NT2/D1 (cell line): ENCODE data around the gene NOL4L.

Source experiments
- DNase-seq: peaks from one replicate; pipeline ENCODE4 v3.0.0-alpha.2; 2011; ENCODE audit warnings: low read depth, low spot score
- H3K27me3 ChIP-seq: 2 replicates; pipeline ENCODE4 v1.6.0; 2011; ENCODE audit warnings: mild to moderate bottlenecking; ENCODE audit not compliant: insufficient read length, insufficient read depth
- H3K36me3 ChIP-seq: 2 replicates; pipeline ENCODE4 v1.6.1; 2011; ENCODE audit warnings: mild to moderate bottlenecking, low read length, mixed read lengths; ENCODE audit not compliant: insufficient read depth, insufficient read length
- H3K4me1 ChIP-seq: 2 replicates; pipeline ENCODE4 v1.5.1; 2011; ENCODE audit not compliant: insufficient read depth, insufficient read length
- H3K4me3 ChIP-seq: 2 replicates; pipeline ENCODE4 v1.5.1; 2011; ENCODE audit warnings: low read depth; ENCODE audit not compliant: insufficient read length
- H3K9ac ChIP-seq: 2 replicates; pipeline ENCODE4 v1.6.0; 2011; ENCODE audit warnings: low read depth; ENCODE audit not compliant: insufficient read length
- H3K9me3 ChIP-seq: 2 replicates; pipeline ENCODE4 v1.5.1; 2011; ENCODE audit warnings: mild to moderate bottlenecking, low read length; ENCODE audit not compliant: insufficient read depth
- SUZ12 ChIP-seq: IDR thresholded peaks from 2 replicates; pipeline ENCODE4 v1.6.1; 2011; ENCODE audit not compliant: insufficient read length, insufficient read depth; ENCODE audit errors: extremely low read depth
- YY1 ChIP-seq: IDR thresholded peaks from 2 replicates; pipeline ENCODE4 v1.6.1; 2011; ENCODE audit not compliant: insufficient read length, insufficient read depth
- ZNF274 ChIP-seq: IDR thresholded peaks from 2 replicates; pipeline ENCODE4 v1.6.1; 2011; ENCODE audit warnings: mild to moderate bottlenecking, low read depth, low read length

NOL4L gene

GRCh38 chr20:32577657-32578056, 7.5 kb downstream of the NOL4L start:
- Histone ChIP-seq H3K36me3 (no peaks in the 10 kb centered on the region), H3K4me1 (peaks cover 24% of the 10 kb centered on the region), H3K27me3 (no peaks in the 10 kb centered on the region), H3K9me3 (no peaks in the 10 kb centered on the region), H3K9ac (no peak overlapping the region), H3K4me3 (no peak overlapping the region)
- no peak for DNase-seq
- TF ChIP-seq YY1 (no peak), ZNF274 (no peak), SUZ12 (no peak)

DNA sequence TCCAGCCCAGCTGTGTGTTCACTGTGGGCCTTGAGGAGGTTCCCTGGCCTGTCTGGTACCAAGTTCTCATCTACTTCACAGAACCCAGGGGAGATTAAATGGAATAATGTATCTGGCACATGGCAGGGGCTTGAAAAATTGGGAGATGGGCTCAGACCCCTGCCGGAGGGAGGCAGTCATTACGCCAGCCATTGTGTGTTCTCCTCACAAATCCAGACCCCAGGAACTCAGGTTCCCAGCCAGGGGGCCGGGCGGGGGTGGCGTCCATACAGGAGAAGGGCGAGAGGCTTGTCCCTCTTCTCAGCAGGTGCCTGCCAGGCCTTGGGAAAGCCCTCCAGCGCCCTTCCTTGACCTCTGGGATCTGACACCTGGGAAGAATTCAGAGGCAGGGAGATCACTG, 8.1 kb downstream of the NOL4L start:
- Histone ChIP-seq H3K9ac (no peak overlapping the region), H3K9me3 (no peaks in the 10 kb centered on the region), H3K4me1 (peaks cover 24% of the 10 kb centered on the region), H3K4me3 (no peak overlapping the region), H3K36me3 (no peaks in the 10 kb centered on the region), H3K27me3 (no peaks in the 10 kb centered on the region)
- DNase-seq, result no peak
- no peak for TF ChIP-seq SUZ12
- no peak for TF ChIP-seq ZNF274
- TF ChIP-seq YY1, result no peak

DNA sequence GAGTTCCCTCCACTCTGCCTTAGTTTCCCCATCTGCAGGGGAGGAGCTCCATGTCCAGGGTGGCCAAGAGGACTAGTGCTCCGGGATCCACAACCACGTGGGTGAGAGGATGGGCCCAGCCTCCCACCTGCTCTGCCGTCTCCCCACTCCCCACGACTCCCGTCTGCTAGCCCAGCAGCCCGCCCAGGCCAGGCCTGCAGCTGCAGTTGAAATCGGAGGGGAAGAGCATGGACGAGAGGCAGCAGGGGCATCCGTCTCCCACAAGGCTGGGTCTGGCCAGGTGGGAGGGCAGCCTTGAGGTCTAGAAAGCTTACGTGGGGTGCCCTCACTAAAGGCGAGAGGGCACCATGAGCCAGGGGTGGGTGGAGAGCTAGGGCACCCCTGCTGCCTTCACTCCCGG, 8.6 kb downstream of the NOL4L start:
- no peak overlapping the region for H3K4me3 ChIP-seq
- no peak for DNase-seq
- TF ChIP-seq ZNF274 (no peak), SUZ12 (no peak), YY1 (no peak)
- H3K9me3 ChIP-seq, result no peaks in the 10 kb centered on the region
- H3K27me3 ChIP-seq, result no peaks in the 10 kb centered on the region
- peaks cover 26% of the 10 kb centered on the region for H3K4me1 ChIP-seq
- H3K9ac ChIP-seq, result no peak overlapping the region
- no peaks in the 10 kb centered on the region for H3K36me3 ChIP-seq

DNA sequence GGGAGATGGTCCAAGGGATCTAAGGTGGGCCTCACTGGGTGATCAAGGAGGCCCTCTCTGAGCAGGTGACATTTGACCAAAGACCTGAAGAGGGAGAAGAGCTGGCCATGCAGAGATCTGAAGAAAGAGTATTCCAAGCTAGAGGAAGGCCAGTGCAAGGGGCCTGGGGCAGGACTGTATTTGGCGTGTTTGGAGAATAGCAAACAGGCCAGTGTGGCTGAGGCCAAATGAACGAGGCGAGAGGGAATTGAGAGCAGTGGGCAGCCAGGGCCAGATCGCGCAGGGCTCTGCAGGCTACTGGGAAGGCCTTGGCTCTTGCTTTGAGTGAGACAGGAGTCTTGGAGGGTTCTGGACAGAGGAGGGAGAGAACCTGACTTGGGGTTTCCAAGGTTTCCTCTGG, 9.3 kb downstream of the NOL4L start:
- Histone ChIP-seq H3K4me3 (no peak overlapping the region), H3K27me3 (no peaks in the 10 kb centered on the region), H3K9ac (no peak overlapping the region), H3K9me3 (no peaks in the 10 kb centered on the region), H3K36me3 (no peaks in the 10 kb centered on the region), H3K4me1 (peaks cover 29% of the 10 kb centered on the region)
- no peak for TF ChIP-seq SUZ12
- no peak for TF ChIP-seq YY1
- no peak for TF ChIP-seq ZNF274
- no peak for DNase-seq

- H3K27me3 ChIP-seq, result no peaks in the 10 kb centered on the region
- H3K4me3 ChIP-seq, result no peak overlapping the region
Measured at GRCh38 chr20:32575227-32575581, 9.9 kb downstream of the NOL4L start.

GRCh38 chr20:32574296-32575226, 10.6 kb downstream of the NOL4L start:
- peaks cover 28% of the 10 kb centered on the region for H3K4me1 ChIP-seq
- no peak for TF ChIP-seq SUZ12
- TF ChIP-seq ZNF274, result no peak
- no peak for TF ChIP-seq YY1
- no peak overlapping the region for H3K4me3 ChIP-seq
- no peaks in the 10 kb centered on the region for H3K9me3 ChIP-seq
- no peaks in the 10 kb centered on the region for H3K36me3 ChIP-seq
- DNase-seq, result no peak
- peak overlapping the region; percentile 70 for H3K9ac ChIP-seq
- no peaks in the 10 kb centered on the region for H3K27me3 ChIP-seq

More at GRCh38 chr20:32575227-32575581, 9.9 kb downstream of the NOL4L start:
- no peak for DNase-seq
- TF ChIP-seq YY1 (no peak), SUZ12 (no peak), ZNF274 (no peak)
- H3K4me1 ChIP-seq, result peaks cover 29% of the 10 kb centered on the region
- H3K36me3 ChIP-seq, result no peaks in the 10 kb centered on the region
- H3K9ac ChIP-seq, result peak overlapping the region; percentile 70
- H3K9me3 ChIP-seq, result no peaks in the 10 kb centered on the region

GRCh38 chr20:32573167-32573851, 11.8 kb downstream of the NOL4L start:
- Histone ChIP-seq H3K36me3 (no peaks in the 10 kb centered on the region), H3K27me3 (no peaks in the 10 kb centered on the region), H3K9me3 (no peaks in the 10 kb centered on the region), H3K4me1 (peaks cover 25% of the 10 kb centered on the region), H3K9ac (no peak overlapping the region), H3K4me3 (no peak overlapping the region)
- no peak for DNase-seq
- TF ChIP-seq SUZ12, result no peak
- TF ChIP-seq ZNF274, result no peak
- no peak for TF ChIP-seq YY1
